Neural crest cell (in vitro differentiated cells): ENCODE data around the gene MECP2. TPM values are rescaled to one million over a fixed set of nuclear protein-coding genes. Genes with fewer than 3 reads are reported as not detected.

Source experiments
- DNase-seq: peaks from one replicate; pipeline ENCODE4 v3.0.0; 2021; ENCODE audit warnings: low read depth, mixed read lengths, low spot score
- H3K27ac Mint-ChIP-seq: one replicate; pipeline ENCODE4 v1.8.0; 2021; ENCODE audit warnings: mild to moderate bottlenecking, mixed read lengths; ENCODE audit not compliant: unreplicated experiment
- H3K27me3 Mint-ChIP-seq: 2 replicates; pipeline ENCODE4 v1.8.0; 2021; ENCODE audit warnings: low read depth, mild to moderate bottlenecking, mixed read lengths
- H3K36me3 Mint-ChIP-seq: 2 replicates; pipeline ENCODE4 v1.8.0; 2021; ENCODE audit warnings: low read depth, mild to moderate bottlenecking, mixed read lengths
- H3K4me1 Mint-ChIP-seq: 2 replicates; pipeline ENCODE4 v1.8.0; 2021; ENCODE audit warnings: mixed read lengths
- H3K4me3 Mint-ChIP-seq: one replicate; pipeline ENCODE4 v1.8.0; 2021; ENCODE audit warnings: mild to moderate bottlenecking, mixed read lengths
- H3K9me3 Mint-ChIP-seq: 2 replicates; pipeline ENCODE4 v1.8.0; 2021; ENCODE audit warnings: mixed read lengths
- total RNA-seq: library from RNA; stranded (reverse); gene quantifications from 2 replicates; pipeline ENCODE4 v1.2.1, GENCODE V29; 2021
- TF ChIP-seq, protein P1 (sequence below): fragments of 200-600 bp; sonication (generic); conservative IDR thresholded peaks from 2 replicates; pipeline ENCODE4 v1.5.0; 2021; ENCODE audit warnings: antibody characterized with exemption, mild to moderate bottlenecking

MECP2 gene
- total RNA-seq, 1 donor from 2014 or later = 49.1 TPM

GRCh38 chrX:154074199-154074598 lies 23.3 kb downstream of the MECP2 start:
- Mint-ChIP-seq H3K9me3 (peaks cover 2% of the 10 kb centered on the region), H3K36me3 (peaks cover 11% of the 10 kb centered on the region), H3K4me1 (no peaks in the 10 kb centered on the region), H3K27ac (no peak overlapping the region), H3K4me3 (no peak overlapping the region), H3K27me3 (no peaks in the 10 kb centered on the region)
- TF ChIP-seq, protein P1, sequence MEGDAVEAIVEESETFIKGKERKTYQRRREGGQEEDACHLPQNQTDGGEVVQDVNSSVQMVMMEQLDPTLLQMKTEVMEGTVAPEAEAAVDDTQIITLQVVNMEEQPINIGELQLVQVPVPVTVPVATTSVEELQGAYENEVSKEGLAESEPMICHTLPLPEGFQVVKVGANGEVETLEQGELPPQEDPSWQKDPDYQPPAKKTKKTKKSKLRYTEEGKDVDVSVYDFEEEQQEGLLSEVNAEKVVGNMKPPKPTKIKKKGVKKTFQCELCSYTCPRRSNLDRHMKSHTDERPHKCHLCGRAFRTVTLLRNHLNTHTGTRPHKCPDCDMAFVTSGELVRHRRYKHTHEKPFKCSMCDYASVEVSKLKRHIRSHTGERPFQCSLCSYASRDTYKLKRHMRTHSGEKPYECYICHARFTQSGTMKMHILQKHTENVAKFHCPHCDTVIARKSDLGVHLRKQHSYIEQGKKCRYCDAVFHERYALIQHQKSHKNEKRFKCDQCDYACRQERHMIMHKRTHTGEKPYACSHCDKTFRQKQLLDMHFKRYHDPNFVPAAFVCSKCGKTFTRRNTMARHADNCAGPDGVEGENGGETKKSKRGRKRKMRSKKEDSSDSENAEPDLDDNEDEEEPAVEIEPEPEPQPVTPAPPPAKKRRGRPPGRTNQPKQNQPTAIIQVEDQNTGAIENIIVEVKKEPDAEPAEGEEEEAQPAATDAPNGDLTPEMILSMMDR = no peak
- DNase-seq = no peak

DNA sequence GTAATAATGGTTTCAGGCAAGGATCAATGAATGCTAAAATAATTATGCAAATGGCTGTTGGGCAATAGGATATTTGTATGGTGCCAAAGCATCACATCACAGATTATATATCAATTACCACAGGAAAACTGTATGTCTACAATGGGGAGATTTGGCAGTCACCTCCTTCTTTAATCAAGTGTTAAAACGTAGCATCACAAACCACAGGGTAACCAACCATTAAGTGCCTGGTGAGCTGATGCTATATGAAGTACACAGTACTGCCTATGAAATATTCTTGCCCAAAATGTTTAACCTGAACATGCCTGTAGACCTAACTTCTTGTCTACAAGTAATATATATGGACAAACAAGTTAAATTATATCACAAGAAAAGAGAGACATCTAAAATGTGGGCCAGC lies 25.3 kb downstream of the MECP2 start:
- TF ChIP-seq, protein P1 = no peak
- Mint-ChIP-seq H3K36me3 (peaks cover 10% of the 10 kb centered on the region), H3K4me3 (no peak overlapping the region), H3K9me3 (peaks cover 2% of the 10 kb centered on the region), H3K27ac (no peak overlapping the region), H3K4me1 (no peaks in the 10 kb centered on the region), H3K27me3 (no peaks in the 10 kb centered on the region)
- no peak for DNase-seq

DNA sequence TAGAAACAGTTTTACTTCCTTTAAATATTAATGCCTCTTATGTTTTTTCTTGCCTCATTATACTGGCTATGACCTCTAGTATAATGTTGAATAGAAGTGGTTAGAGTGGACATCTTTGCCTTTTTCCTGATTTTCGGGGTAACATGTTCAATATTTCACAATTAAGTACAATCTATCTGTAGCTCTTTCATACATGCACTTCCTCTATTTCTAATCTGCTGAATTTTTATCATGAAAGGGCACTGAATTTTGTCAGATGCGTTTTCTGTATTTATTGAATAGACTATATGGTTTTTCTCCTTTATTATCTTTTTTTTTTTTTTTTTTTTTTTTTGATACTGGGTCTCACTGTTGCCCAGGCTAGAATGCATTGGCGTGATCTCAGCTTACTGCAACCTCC lies 29.0 kb downstream of the MECP2 start:
- H3K36me3 Mint-ChIP-seq = peaks cover 5% of the 10 kb centered on the region
- TF ChIP-seq, protein P1 = no peak
- no peak overlapping the region for H3K27ac Mint-ChIP-seq
- DNase-seq = no peak
- peaks cover 2% of the 10 kb centered on the region for H3K9me3 Mint-ChIP-seq
- H3K4me1 Mint-ChIP-seq = peaks cover 7% of the 10 kb centered on the region
- H3K27me3 Mint-ChIP-seq = no peaks in the 10 kb centered on the region
- H3K4me3 Mint-ChIP-seq = no peak overlapping the region

- Mint-ChIP-seq H3K27me3 (no peaks in the 10 kb centered on the region), H3K36me3 (peaks cover 5% of the 10 kb centered on the region), H3K27ac (peak overlapping the region; percentile 57), H3K4me3 (no peak overlapping the region), H3K4me1 (peaks cover 26% of the 10 kb centered on the region), H3K9me3 (peaks cover 2% of the 10 kb centered on the region)
- TF ChIP-seq, protein P1 = no peak
- DNase-seq = no peak
These were observed 32.7 kb downstream of the MECP2 start for GRCh38 chrX:154064637-154065435.

GRCh38 chrX:154063234-154063633 lies 34.3 kb downstream of the MECP2 start:
- no peaks in the 10 kb centered on the region for H3K27me3 Mint-ChIP-seq
- TF ChIP-seq, protein P1 = no peak
- H3K4me3 Mint-ChIP-seq = no peak overlapping the region
- no peak for DNase-seq
- peaks cover 35% of the 10 kb centered on the region for H3K4me1 Mint-ChIP-seq
- H3K36me3 Mint-ChIP-seq = peaks cover 6% of the 10 kb centered on the region
- no peak overlapping the region for H3K27ac Mint-ChIP-seq
- H3K9me3 Mint-ChIP-seq = peaks cover 2% of the 10 kb centered on the region
